Epithelial cell of proximal tubule (primary cell): ENCODE results near the gene SRR. TPM values are rescaled to one million over a fixed set of nuclear protein-coding genes. Genes with fewer than 3 reads are reported as not detected.

Experiments used
- DNase-seq: peaks from one replicate; pipeline ENCODE4 v3.0.0-alpha.2; 2011; ENCODE audit warnings: low read depth
- H3K4me3 ChIP-seq: 2 replicates; pipeline ENCODE4 v1.5.1; 2011; ENCODE audit warnings: low read depth, mild to moderate bottlenecking, low read length
- total RNA-seq: library from RNA; depleted of rRNA; stranded (reverse); fragments of >200 nt; gene quantifications from 2 replicates; pipeline ENCODE4 v1.2.3, GENCODE V29; 2015
- TF ChIP-seq, protein P1 (sequence below): conservative IDR thresholded peaks from 2 replicates; pipeline ENCODE4 v1.5.1; 2012; ENCODE audit warnings: low read depth, mild to moderate bottlenecking, low read length

SRR gene
- total RNA-seq, 1 donor from 2014 or later: 2.5 TPM

DNA sequence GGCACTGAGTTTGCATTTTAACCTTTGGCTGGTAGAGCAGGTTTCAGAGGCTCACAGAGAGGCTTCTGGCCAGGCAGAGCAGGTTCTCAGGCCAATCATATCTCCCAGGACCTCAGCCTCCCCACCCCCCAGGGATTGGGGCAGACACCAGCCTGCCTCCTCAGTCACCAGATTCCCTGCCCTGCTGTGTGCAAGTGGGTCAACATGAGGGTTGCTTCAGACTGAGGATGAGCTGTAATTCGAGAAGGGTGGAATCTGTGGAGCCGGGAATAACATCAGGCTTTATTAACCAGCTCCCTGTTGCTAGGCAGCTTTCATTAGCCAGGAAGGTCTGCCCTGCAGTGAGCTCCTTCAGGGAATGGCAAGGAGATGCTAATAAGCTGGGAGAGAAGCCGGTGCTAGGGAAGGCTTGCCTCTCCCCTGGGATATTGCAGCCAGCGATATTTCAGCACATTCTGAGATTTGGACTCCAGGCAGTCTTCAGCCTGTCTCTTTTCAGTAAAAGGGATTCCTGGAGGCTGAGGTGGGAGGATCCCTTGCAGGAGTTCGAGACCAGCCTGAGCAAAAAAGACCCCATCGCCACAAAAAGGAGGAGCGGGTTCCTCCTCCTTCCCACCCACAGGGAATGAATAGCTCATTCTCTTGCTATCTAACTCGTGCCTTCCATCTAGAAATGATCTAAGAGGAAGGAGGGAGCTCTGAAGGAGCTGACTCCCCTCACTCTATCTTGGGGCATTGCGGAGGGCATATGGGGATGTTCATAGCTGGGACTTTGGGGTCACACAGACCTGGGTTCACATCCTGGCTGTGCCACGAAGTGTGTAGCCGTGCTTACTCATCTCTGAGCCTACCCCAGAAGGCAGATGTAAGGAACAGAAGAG is 44.3 kb downstream of the SRR start:
- TF ChIP-seq, protein P1, sequence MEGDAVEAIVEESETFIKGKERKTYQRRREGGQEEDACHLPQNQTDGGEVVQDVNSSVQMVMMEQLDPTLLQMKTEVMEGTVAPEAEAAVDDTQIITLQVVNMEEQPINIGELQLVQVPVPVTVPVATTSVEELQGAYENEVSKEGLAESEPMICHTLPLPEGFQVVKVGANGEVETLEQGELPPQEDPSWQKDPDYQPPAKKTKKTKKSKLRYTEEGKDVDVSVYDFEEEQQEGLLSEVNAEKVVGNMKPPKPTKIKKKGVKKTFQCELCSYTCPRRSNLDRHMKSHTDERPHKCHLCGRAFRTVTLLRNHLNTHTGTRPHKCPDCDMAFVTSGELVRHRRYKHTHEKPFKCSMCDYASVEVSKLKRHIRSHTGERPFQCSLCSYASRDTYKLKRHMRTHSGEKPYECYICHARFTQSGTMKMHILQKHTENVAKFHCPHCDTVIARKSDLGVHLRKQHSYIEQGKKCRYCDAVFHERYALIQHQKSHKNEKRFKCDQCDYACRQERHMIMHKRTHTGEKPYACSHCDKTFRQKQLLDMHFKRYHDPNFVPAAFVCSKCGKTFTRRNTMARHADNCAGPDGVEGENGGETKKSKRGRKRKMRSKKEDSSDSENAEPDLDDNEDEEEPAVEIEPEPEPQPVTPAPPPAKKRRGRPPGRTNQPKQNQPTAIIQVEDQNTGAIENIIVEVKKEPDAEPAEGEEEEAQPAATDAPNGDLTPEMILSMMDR: no peak
- peak; percentile 66 for DNase-seq
- no peak overlapping the region for H3K4me3 ChIP-seq

DNA sequence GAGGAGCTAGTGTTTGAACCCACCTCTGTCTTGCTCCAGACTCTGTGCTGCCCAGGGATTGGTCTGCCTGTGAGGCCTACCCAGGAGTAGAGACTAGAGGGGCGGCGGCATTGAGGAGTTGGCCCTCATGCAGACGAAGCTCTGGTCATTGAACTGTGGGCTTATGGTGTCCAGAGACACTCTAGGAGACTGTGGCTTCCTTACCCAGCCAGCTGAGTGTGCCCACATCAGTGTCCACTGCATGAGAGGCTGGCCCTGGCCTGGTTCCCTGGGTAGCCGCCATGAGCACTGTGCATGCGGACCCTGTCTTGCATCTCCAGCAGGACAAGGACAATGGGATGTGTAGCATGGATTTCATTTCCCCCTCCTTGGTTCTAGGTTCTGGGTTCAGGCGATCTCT is 47.5 kb downstream of the SRR start:
- no peak overlapping the region for H3K4me3 ChIP-seq
- TF ChIP-seq, protein P1: no peak
- DNase-seq: no peak

DNA sequence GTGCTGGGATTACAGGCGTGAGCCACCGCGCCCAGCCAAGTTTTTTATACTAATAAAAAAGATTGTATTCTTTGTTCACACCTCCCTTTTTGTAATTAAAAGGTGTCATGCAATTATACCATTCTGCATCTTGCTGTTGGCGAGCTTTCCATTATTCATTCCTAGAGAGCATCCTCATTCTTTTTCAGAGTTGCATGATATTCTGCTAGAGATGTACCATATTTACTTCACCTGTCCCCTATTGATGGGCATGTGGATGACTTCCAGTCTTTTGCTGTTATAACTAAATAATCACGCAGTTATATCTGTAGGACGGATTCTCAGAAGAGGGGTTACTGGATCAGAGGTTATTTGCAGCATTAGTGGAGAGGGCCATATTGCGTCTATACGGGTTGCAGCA is 50.6 kb downstream of the SRR start:
- no peak overlapping the region for H3K4me3 ChIP-seq
- TF ChIP-seq, protein P1: no peak
- DNase-seq: no peak

DNA sequence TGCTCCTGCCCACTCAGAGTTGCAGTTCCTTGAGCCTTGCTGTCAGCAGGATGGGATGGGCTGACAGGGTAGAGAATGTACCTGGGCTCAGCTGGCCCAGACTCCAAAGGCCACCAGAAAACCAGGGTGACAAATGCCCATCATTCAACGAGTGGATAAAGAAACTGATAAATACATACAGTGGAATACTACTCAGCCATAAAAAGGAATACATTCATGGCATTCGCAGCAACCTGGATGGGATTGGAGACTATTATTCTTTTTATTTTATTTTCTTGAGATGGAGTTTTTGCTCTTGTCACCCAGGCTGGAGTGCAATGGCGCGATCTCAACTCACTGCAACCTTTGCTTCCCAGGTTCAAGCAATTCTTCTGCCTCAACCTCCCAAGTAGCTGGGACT is 53.5 kb downstream of the SRR start:
- no peak overlapping the region for H3K4me3 ChIP-seq
- no peak for DNase-seq
- TF ChIP-seq, protein P1: no peak

DNA sequence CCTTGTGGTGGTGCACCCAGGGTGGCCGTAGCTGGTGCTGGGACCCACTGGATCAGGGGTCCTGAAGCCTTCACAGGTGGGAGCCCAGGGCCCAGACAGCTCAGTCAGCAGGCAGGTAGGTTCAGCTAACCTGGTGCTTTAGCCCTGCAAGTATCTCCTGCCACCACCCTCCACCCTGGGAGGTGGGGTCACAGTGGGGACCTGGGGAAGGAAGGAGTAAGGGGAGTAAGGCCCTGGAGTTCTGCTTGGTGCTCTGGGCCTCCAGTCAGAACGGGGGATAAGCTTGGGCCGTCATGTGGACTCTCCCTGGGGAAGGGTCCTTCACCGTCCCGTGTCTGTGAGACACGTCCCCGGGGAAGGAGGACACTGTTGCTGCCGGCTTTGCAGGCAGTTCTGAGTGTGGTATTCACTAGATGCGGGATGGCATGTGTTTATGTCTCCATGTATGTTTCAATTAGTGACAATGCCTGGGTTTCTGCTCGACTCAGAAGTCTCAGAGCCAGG is 54.2 kb downstream of the SRR start:
- TF ChIP-seq, protein P1: no peak
- no peak overlapping the region for H3K4me3 ChIP-seq
- no peak for DNase-seq

DNA sequence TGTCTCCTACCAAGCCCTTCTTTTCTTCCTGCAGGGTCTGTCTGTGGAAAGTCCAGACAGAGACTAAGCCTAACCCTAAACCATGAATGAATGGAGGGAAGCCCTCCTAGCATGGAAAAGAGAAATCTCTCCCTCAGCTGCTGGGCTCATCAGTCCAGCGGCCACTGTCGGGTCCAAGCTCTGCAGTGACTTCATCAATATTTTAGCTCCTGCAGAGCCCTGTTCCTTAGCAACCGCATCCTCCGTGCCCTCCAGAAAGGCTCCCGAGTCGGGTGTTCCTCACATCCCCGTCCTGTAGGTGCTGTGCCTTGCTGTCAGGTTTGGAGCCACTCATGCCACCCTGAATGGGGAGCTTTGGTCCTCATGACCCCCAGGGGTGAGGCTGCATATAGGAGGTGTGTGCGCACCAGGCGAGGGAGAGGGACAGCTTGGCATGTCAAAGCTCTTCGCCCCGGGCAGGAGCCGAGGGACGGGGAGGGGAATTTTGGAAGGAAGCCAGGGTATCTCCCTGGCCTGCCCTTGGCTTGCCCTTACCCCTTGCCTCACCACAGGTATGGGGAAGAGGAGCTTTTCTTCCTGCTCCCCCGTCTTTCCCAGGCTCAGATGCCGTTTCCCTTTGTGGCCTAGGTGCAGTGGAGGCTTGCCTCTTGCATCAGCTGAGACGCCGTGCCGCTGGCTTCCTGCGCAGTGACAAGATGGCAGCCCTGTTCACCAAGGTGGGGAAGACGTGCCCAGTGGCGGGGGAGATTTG is 57.4 kb downstream of the SRR start:
- DNase-seq: no peak
- TF ChIP-seq, protein P1: no peak

More for the DNA sequence above, 57.4 kb downstream of the SRR start:
- H3K4me3 ChIP-seq: no peak overlapping the region
